GM10266 (cell line): ENCODE measurements around the gene AP3D1.
"Not testable (repeated sequence)": the region's sequence is repeated elsewhere in the genome, so short reads cannot be mapped to it uniquely, and the experiment has no call there.

Experiments
- DNase-seq: peaks from one replicate; pipeline ENCODE4 v3.0.0; 2012; ENCODE audit errors: extremely low spot score
- TF ChIP-seq, protein P1 (sequence below): IDR thresholded peaks from 2 replicates; pipeline ENCODE4 v1.5.1; 2012; ENCODE audit warnings: mild to moderate bottlenecking, low read depth; ENCODE audit not compliant: control insufficient read depth, insufficient read depth; ENCODE audit errors: missing control alignments

AP3D1 gene

GRCh38 chr19:2129892-2130770 lies 21.2 kb downstream of the AP3D1 start:
- TF ChIP-seq, protein P1, sequence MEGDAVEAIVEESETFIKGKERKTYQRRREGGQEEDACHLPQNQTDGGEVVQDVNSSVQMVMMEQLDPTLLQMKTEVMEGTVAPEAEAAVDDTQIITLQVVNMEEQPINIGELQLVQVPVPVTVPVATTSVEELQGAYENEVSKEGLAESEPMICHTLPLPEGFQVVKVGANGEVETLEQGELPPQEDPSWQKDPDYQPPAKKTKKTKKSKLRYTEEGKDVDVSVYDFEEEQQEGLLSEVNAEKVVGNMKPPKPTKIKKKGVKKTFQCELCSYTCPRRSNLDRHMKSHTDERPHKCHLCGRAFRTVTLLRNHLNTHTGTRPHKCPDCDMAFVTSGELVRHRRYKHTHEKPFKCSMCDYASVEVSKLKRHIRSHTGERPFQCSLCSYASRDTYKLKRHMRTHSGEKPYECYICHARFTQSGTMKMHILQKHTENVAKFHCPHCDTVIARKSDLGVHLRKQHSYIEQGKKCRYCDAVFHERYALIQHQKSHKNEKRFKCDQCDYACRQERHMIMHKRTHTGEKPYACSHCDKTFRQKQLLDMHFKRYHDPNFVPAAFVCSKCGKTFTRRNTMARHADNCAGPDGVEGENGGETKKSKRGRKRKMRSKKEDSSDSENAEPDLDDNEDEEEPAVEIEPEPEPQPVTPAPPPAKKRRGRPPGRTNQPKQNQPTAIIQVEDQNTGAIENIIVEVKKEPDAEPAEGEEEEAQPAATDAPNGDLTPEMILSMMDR = no peak
- no peak for DNase-seq

DNA sequence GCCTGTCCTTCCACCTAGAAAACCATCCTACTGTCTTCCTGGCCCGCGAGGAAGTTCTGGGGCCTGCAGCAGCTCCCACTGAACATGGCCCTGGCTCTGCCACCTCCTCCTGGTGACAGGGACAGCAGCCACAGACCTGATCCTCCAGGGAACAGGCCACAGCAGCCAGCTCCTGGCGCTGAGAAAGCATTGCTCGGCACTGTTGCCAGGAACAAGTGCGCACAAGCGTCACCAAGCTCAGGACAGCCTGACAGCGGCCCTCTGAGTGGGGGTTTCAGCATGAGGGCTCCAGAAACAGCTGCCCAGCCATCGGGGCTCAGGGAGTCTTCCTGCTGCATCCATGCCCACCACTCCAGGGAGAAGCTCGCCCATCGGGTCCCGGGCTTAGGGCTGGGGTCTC lies 21.9 kb downstream of the AP3D1 start:
- TF ChIP-seq, protein P1 = no peak
- DNase-seq = no peak

DNA sequence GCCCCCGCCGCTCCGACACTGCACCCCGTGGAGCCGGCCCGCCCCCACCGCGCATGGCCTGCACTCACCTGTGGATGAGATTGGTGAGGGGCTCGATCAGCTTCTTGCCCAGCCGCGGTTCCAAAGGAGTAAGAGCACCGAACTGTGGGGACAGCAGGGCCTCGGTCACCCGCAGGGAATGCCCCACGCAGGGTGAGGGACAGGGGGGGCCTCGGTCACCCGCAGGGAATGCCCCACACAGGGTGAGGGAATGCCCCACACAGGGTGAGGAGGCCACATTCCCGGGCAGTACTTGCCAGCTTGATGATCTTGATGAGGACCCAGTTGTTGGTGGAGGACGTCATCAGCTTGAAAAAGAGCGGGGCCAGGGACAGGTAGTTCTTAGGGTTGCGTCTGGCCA lies 22.3 kb downstream of the AP3D1 start:
- DNase-seq = no peak
- TF ChIP-seq, protein P1 = no peak

GRCh38 chr19:2128252-2128651 lies 23.1 kb downstream of the AP3D1 start:
- DNase-seq = not testable (repeated sequence)

- TF ChIP-seq, protein P1 = no peak
Measured at GRCh38 chr19:2127758-2128157, 23.6 kb downstream of the AP3D1 start.

GRCh38 chr19:2126879-2127518 lies 24.4 kb downstream of the AP3D1 start:
- no peak for DNase-seq
- TF ChIP-seq, protein P1 = no peak

More at GRCh38 chr19:2127758-2128157, 23.6 kb downstream of the AP3D1 start:
- DNase-seq = no peak

- TF ChIP-seq, protein P1 = no peak
- no peak for DNase-seq
Measured at GRCh38 chr19:2123682-2124387, 27.5 kb downstream of the AP3D1 start.
